HG02973 (cell line): Measurements from ENCODE around the gene ARMC7.
A peak's percentile ranks its signal among the peaks of the same experiment; 100 is the strongest.
"Not testable (repeated sequence)": the region's sequence is repeated elsewhere in the genome, so short reads cannot be mapped to it uniquely, and the experiment has no call there.

Experiments
- ATAC-seq: cut with Tn5 transposase; IDR thresholded peaks from one replicate; pipeline ENCODE4 v1.9.1; 2021; ENCODE audit warnings: moderate library complexity; ENCODE audit not compliant: unreplicated experiment

Gene ARMC7

DNA sequence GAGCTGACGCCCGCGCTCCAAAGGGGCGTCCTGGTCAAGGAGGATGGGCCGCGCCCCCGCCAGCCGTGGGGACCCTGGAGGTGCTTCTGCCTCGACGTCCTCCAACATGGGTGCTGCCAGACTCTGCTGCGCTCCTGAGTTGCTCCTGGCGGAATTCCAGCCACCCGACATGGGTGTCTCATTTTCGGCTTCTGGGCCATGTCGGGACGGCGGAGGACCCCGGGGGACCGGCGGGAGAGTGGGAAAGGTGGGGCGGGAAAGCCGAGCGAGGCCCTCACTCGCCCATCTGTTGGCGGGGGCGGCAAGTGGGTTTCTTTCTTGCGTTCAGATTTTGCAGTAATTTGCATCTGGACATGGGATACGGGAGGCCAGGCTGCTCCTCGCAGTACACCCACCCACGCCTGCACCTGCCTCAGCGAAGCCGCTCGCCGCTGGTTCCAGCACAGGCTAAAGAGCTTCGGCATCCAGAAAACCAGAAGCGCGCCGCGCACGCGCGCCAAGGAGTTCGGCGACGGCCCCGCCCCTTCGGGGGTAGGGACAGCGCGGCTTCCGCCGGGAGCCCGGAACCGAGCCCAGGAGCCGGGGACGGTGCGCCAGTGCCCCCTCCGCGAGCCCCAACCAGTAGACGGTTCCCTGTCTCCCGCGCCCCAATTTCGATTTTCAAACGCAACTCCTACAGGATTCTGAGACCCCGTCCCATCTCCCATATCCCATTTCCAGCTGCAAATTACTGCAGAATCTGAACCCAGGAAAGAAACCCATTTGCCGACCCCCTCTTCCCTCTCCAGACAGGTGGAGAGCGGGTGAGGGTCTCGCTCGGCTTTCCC lies at the start of gene ARMC7:
Gene ARMC7 (plus strand): TSS at position 563 of the 827 bp plus-strand sequence. CDS start 320 bp downstream, outside the sequence.
- peak; percentile 47 for ATAC-seq

DNA sequence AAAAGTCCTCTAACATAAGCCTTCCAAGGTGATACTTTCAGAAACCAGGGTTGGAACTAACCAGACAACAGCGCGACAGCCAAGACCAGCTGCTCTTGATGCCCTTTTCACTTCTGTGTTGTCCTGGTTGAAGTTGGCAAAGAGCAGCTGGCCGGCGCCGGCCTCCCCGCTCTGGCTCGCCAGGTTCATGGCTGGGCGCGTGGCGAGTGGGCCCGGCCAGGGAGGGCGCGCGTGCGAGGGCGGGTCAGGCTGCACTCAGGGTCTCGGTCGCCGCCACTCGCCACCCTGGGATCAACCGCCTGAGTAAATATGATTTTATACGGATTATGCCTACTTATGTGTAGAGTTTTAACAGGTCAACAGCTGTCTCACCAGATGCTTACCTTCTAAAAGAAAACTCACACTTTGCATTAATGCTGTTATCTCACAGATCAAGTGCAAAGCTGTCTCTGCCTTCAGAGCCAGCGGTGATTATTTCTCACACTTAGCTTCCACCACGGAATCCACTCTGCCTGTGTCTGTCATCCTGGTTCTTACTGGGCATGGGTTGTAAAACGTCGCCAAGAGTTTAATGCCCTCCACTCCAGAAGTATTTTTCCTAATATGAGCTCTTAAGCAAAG lies 49.2 kb upstream of the ARMC7 start:
- no peak for ATAC-seq

DNA sequence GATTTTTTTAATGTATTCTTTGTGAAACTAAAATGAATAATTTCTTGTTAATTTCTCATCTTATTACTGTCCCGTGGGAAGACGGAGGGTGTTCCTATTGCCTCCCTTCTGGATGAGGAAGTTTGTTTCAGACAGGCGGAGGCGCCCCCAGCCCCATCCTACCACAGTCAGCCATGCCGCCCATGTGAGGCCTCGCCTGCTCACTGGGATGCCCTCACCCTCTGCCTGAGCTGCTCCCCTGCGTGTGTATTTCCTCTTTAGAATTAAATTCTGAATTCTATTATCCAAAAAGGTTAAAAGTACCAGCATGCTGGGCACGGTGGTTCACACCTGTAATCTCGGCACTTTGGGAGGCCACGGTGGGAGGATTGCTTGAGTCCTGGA lies 48.7 kb upstream of the ARMC7 start:
- no peak for ATAC-seq

DNA sequence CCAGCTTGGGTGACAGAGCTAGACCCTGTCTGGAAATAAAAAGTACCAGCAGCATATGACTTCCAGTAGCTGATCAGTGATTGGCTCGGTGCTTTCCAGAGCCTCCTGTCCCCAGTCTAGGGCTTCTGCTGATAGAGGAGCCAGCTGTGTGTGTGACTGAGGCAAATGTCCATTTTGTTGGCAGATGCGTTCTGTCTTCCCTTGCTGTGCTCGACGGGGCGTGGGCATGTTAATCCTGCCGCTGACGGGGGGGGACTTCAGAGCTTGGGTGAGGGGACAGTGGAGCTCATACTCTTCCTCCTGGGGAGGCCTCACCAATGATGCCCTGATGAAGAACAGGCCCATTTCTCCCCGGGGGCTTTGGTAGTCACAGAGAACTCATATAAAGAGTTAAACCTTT lies 48.2 kb upstream of the ARMC7 start:
- no peak for ATAC-seq

DNA sequence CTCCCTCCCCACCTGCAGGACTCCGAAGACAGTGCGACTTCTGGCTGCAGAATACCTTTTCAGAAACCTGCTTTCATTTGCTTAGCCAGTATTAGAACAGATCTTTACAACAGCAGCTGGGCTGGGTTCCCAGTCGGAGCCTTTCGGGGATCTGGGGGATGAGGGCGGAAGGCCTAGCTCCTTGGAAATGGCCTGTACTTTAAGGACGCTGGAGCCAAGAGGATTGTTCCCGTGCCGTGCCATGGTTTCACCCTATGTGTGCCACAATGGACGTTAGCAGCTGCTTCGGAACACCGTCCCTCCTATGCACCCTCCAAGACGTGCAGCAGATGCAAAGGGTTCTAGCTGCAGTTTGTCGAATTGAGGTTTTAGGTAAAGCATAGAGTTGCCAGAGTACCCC lies 46.6 kb upstream of the ARMC7 start:
- no peak for ATAC-seq

DNA sequence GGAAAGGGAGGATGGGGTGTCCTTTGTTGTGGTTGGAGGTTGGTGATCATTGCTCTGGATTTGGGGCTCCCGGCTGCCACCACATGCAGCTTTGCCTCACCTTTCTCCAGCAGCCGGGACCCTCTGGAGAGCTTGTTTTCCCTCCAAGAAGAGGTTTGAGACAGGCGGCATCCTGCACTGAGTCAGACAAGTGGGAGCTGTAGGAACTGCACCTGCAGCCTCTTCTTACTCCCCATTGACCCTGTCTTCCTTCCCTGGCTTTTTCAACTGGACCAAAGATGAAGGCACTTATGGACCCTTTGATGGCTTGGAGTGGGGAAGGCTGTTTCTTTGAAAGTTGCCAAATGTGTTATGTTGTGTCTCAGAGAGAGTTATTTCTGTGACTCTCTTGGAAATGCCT lies 46.1 kb upstream of the ARMC7 start:
- ATAC-seq, result no peak

DNA sequence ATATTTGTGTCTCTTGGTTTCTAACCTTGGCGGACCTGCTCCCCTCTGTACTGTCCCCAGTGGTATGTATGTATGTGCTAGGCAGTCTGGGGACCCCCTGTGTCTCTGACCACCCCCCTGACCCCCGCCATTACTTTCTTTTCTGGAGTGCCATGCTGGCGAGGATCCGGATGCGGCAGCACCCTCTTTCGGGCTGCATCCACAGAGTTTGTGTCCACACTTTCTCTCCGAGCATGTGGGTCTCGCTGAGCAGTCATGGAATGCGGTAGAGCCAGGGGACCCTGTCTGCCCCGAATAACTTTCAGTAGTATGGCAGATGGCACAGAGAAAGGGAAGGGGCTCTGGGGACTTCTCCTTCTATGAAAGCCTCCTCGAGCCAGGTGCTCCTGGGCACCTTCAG lies 45.7 kb upstream of the ARMC7 start:
- ATAC-seq, result no peak

DNA sequence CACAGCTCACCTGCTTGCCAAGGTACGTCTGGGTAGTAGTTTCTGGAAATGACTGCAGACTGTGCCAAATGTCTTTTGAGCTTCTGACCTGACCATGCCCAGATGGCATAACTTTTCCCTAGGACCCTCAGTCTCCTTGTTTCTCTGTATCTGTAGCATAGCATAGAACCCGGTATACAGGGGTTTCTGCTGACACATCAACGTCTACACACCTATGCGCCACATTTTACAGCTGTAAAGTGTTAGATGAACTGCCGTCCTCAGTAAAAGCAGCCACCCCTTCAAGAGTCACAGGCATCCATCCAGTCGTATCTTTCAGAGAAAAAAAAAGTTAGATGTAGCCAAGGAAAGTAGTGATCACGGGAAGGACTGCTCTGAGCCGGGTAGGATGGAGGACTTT lies 45.3 kb upstream of the ARMC7 start:
- no peak for ATAC-seq

DNA sequence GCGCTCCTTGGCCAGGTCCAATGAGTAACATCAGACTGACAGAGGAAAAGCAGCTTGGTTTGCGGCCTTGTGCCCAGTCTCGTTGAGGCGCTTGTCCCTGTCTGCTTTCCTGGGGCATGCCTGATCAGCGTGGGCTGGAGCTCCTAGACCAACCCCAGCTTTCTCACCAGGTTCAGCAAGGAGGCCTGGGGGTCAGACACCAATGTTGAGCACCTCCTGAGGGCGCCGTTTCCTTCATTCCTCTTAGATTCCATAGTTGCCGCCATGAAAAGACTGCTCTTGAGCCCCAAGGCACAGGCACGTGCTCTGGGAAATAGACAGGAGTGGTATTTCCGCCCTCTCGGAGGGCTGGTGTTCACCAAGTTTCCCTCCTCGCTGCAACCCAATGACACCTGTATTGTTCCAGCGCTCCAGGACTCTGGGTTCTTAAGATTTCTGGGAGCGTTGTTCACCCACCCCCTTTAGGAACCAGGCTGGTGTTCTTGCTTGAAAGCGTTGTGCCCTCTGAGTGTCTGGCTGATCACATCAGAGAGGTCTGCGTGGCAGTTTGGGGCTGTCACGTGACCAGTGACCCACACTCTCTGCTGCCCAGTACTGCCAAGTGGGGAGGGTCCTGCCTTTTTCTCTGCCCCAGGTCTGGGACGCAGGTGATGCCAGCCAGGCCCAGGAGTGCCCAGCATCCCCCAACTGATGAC lies 44.8 kb upstream of the ARMC7 start:
- ATAC-seq, result no peak

DNA sequence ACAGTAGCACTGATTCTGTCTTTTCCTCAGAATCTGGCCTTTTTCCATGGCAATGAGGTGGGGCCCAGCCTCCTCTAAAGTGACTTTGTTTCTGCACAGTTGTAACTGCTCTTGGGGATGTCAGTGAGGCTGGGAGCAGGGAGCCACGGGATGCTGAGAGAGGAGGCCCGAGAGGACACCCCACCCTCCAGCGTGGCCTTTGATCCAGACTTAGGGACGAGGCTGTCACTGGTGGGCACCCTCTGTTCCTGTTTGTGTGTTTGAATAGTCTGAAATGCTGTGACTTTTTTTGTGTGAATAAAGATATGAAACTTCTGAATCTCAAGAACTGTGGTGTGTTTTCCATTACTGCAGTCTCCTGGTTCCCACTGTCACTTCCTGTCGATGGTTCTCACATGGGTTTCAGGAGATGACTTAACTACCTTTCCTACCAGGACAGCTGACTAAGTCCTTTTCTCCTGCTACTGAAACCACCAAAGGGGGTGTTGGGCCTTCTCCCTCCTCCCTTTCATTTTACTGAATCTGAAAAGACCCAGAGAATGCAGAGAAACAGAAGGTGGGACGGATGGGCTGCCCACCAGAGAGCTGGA lies 44.1 kb upstream of the ARMC7 start:
- no peak for ATAC-seq

DNA sequence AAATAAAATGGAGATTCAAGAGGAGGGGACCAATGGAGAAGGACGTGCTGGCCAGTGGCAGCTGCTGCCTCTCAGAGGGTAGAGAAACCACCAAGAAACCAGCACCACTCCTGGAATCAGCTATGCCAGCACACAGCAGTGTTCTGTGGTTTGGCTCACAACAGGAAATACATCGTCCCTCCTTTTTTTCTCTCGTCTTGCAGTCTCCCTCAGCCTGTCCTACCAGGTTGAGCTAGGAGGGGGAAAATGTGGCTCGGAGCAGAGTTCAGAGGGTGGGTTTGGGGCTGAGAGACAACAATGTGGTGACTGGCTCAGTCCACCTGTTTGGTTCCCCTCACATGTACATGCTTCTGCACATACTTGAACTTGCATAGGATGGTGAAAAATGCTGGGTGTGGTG lies 41.9 kb upstream of the ARMC7 start:
- no peak for ATAC-seq

DNA sequence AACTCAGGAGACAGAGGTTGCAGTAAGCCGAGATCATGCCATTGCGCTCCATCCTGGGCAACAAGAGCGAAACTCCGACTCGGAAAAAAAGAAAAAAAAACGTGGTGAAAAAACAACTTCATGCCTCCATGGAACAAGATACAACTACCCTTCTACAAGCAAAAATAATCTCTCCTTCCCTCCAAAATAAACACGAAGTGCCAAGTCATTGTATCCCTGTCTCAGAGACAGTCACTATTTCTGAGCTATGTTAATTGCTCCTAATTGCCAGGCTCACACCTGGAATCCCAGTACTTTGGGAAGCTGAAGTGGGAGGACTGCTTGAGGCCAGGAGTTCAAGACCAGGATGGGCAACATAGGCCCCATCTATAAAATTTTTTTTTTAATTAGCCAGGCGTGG lies 41.0 kb upstream of the ARMC7 start:
- ATAC-seq, result no peak

DNA sequence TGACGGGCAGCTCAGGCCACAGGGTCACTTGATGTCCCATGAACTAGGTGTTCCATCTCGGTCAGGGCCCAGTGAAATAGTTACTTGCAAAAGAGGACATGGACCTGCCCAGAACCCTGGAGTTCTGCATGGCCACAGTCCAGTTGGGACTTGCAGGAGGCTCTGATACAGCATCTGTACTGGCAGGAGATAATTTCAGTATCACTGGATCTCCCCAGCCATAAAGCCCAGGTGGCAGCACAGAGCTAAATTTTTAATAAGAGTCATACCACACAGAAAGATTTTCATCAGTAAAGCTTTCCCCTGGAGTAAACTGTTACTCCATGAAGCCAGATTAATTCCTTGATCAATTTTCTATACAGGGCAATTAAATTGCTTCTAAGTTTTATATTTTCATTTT lies 40.0 kb upstream of the ARMC7 start:
- ATAC-seq, result no peak

DNA sequence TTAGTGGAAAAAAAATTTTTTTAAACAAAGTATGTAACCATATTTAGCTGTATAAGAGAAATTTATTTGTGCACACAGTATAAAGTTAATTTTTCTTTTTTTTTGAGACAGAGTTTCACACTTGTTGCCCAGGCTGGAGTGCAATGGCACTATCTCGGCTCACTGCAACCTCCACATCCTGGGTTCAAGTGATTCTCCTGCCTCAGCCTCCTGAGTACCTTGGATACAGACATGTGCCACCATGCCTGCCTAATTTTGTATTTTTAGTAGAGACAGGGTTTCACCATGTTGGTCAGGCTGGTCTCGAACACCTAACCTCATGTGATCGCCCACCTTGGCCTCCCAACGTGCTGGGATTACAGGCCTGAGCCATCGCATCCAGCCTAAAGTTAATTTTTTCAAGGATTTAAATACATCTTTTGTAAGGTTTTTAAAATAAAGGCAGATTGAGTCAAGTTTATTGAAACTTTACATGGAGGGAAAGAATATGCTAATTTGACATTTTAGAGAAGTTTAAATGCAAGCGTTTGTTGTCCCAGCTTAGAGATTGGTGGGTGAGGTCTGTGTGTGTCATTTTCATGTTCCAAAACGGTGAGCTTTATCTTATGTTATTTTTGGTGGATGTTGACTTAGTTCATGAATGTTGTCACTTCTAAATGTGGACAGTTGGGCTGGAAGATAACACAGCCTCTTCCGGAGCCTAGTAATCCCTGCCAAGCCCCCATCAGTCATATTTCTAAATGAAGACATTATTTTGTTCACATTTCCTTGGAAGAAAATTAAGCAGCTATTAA lies 38.1 kb upstream of the ARMC7 start:
- ATAC-seq, result not testable (repeated sequence)

DNA sequence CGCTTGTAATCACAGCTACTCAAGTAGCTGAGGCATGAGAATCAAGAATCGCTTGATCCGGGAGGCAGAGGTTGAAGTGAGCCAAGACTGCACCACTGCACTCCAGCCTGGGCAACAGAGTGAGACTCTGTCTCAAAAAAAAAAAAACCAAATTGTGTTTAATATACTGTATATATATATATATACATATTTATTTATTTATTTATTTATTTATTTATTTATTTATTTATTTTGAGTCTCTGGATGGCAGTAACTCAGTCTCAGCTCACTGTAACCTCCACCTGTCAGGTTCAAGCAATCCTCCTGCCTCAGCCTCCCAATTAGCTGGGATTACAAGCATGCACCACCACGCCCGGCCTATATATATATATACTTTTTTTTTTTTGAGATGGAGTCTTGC lies 36.9 kb upstream of the ARMC7 start:
- not testable (repeated sequence) for ATAC-seq

DNA sequence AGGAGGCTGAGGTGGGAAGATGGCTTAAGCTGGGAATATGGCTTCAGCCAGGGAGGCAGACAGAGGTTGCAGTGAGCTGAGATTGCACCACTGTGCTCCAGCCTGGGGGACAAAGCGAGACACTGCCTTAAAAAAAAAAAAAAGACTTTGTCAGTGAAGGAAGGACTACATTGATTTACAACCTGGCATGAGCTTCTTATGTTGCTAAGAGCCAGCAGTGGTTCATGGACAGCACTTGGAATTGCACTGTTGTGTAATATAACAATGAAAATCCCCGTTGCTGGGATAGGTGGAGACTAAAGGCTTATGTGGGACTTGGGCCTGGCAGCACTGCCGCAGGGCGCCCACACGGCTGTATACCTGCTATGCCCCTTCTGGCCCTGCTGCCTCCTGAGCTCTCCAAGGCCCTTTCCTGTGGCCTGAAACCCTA lies 36.1 kb upstream of the ARMC7 start:
- no peak for ATAC-seq

DNA sequence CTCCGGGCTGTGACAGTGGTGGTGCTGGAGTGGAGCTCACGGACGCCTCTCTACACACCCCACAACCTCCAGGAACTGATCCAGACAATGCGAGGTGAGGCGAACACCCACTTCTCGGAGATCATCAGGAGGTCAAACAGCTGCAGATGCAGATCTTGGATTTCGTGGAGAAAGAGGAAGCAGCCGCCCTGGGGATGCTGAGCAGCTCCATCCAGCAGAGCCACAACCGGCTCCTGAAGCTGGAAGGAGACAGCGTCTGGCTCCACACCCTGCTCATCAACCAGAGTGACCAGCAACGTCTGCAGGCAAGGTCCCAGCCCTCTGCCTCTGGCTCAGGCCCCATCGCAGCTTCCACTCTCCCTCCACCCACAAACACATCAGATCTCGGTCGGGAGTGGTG lies 35.2 kb upstream of the ARMC7 start:
- no peak for ATAC-seq

DNA sequence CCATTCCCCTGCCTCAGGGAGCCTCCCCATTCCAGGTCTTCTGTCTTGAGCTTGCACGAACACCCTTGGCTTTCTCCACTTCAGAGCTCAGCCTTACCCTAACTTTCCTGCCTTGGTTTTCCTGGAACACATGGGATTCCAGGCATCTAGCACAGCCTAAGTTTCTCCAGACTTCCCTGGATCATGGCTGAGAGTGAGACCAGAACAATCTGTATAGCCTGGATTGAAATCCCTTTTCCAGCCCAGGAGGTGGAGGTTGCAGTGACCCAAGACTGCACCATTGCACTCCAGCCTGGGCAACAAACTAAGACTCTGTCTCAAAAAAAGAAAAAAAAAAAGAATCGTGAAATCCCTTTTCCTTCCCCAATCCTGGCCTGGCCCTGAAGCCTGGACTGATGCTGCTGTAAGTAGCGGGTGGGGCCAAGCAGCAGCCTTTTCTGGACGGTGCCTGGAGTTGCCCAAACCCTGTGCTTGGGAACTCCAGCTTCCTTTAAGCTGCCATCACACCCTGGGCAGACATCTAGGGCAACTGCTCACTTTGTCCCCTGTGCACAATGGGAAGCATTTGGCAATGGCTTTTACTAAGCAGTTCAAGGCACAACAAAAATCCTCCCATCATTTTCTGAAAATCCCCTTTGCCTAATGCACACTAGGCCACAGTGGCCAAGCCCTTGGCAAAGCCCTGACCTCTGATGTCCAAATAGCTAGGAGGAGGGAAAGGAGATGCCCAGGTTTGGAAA lies 34.0 kb upstream of the ARMC7 start:
- ATAC-seq, result no peak

DNA sequence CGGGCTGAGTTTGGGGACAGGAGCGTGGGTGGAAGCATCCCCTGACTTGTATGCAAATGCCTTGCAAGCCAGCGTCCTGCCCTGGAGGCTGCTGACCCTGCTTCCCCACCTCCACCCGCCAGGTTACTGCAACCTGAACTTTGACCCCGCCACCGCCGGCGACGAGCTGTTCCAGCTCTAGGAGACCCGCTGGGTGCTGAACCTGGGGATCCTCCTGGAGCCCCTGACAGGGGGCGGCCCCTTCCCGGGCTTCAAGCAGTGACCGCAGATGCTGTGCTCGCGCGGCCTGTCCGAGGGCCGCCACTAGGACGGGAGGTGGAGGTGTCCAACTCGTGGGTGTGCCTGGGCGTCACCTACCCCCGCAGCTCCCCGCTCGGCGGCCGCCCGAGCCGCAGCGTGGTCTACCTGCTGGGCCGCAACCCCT lies 32.7 kb upstream of the ARMC7 start:
- ATAC-seq, result peak; percentile 4
